COLO829 (cell line): Measurements from ENCODE around the gene ADM2.
A peak's percentile ranks its signal among the peaks of the same experiment; 100 is the strongest.
"Not testable (repeated sequence)": the region's sequence is repeated elsewhere in the genome, so short reads cannot be mapped to it uniquely, and the experiment has no call there.

ENCODE experiments used
- DNase-seq: peaks from one replicate; pipeline ENCODE4 v3.0.0; 2012; ENCODE audit warnings: low spot score

The ADM2 gene

GRCh38 chr22:50506611-50507420 lies 25.5 kb downstream of the ADM2 start:
- no peak for DNase-seq

- peak; percentile 94 for DNase-seq
Measured at GRCh38 chr22:50507421-50507990, 26.2 kb downstream of the ADM2 start, which contains the start of gene LMF2. LMF2 (minus strand) TSS chr22:50507702; CDS start chr22:50507675, 27 bp downstream.

- peak; percentile 100 for DNase-seq
Measured at GRCh38 chr22:50507991-50508884, 26.9 kb downstream of the ADM2 start, which contains the start of gene NCAPH2. NCAPH2 (plus strand) TSS chr22:50508224; CDS start chr22:50508338, 114 bp downstream.

DNA sequence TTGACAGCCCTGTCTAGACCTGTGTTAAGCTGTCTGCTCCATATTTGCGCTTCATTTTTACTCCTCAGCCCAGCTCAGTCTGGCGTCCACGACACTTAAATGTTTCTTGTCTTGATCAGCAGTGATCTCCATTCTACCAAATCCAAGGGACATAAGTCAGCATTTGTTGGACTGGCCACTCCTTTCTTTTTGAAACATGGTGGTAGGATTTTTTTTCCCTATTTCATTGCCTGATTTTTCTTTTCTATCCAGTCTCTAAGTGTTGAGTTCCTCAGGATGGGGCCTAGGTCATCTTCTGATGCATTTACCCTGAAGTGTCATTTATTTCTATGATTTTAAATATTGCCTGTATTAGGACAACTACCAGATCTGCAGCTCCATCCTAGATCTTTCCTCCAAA lies 27.6 kb downstream of the ADM2 start:
- no peak for DNase-seq

- DNase-seq, result no peak
Measured at GRCh38 chr22:50513175-50513574, 31.8 kb downstream of the ADM2 start.

- no peak for DNase-seq
Measured at GRCh38 chr22:50516068-50516467, 34.7 kb downstream of the ADM2 start.

DNA sequence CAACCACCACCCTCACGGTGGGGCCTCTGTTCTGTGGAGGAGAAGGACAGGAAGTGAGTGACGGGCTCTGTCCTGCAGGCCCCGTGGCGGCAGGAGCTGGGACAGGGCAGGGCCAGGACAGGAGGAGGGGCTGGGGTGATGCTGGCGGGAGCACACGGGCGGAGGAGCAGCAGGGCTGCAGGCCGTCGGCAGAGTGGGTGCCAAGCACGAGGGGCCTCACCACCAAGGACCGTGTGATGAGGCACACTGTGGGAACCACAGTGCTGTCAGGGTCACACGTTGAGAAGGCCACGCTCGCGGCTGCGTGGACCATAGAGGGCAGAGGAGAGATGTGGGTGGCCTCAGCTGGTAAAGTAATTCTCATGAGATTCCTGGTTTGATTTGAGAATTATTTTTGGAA lies 35.5 kb downstream of the ADM2 start:
- DNase-seq, result no peak

DNA sequence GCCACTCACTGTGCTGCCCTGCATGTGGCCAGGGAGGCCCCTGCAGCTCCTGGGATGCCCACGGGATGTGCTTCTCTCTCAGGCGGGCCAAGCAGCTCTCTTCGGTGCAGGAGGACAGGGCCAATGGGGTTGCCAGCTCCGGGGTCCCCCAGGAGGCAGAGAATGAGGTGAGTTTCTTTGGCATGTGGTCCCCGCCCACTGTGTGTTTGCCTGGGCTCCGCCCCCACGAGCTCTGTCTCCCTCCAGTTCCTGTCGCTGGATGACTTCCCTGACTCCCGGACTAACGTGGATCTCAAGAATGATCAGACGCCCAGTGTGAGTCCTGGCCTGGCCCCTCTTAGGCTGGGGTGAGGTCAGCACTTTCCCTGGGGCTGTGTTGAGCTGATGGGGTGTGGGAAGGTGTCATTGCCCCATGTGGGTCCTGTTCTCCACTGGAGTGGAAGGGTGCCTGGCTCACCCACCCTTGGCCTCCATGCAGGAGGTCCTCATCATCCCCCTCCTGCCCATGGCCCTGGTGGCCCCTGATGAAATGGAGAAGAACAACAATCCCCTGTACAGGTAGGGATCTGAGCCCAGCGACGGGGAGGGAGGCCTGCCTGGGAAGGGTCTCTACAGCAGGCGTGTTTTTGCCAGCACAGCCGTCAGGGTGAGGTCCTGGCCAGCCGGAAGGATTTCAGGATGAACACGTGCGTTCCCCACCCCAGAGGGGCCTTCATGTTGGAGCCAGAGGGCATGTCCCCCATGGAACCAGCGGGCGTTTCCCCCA lies 36.3 kb downstream of the ADM2 start:
- no peak for DNase-seq

DNA sequence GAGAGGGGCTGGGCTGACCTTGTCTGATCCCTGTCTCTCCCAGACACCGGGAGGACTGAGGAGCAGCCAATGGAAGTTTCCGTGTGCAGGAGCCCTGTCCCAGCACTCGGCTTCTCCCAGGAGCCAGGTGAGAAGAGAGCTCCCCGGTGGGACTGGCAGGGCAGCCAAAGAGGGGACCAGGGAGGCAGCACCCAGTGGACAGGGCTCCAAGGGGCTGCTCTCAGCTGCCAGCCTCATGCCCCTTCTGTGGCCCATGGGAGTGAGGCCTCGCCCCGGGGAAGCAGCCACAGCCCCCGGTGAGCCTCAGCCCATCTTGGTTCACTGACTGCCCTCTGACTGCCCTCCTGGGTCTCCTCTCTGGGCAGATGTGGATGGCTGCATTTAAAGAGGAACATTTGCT lies 37.3 kb downstream of the ADM2 start:
- no peak for DNase-seq

DNA sequence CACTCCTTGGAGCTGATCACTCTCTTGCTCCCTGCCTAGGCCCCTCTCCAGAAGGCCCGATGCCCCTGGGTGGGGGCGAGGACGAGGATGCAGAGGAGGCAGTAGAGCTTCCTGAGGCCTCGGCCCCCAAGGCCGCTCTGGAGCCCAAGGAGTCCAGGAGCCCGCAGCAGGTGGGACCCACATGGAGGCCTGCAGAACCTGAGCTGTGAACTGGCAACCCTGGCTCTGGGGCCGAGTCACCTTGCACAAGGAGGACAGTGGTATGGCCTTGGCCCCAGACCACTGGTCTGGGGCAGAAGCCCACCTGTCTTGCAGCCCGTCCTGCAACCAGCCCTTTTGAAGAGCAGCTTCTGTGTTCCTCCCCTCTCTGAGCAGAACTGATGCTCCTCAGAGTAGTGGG lies 37.8 kb downstream of the ADM2 start:
- no peak for DNase-seq

GRCh38 chr22:50520184-50520583 lies 38.8 kb downstream of the ADM2 start:
- DNase-seq, result not testable (repeated sequence)

DNA sequence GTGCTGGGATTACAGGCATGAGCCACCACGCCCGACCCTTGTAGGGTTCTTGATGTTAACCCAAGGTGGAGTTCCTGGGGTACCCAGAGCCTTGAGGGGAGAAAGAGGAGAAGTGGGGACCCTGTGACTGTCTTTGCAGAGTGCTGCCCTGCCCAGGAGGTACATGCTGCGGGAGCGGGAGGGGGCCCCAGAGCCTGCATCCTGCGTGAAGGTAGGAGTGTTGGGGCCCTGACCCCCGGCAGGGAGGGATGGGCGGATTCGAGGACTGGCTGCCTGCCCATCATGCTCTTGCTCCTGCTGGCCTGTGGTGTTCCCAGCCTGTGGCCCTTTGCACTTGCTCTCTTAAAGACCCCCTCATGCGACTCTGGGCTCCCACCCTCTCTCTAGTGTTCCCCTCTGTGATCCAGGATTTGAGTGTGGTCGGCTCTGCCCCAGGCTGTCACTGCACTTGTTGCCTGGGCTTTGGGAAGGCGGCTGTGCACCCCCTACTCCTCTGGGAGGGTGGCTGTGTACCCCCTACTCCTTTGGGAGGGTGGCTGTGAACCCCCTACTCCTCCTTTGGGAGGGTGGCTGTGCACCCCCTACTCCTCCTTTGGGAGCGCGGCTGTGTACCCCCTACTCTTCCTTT lies 39.6 kb downstream of the ADM2 start:
- no peak for DNase-seq

- DNase-seq, result no peak
Measured at GRCh38 chr22:50521710-50522109, 40.4 kb downstream of the ADM2 start.

GRCh38 chr22:50522208-50522805 lies 41.0 kb downstream of the ADM2 start:
- DNase-seq, result no peak

GRCh38 chr22:50522806-50523438 lies 41.6 kb downstream of the ADM2 start:
- DNase-seq, result no peak

- DNase-seq, result no peak
Measured at GRCh38 chr22:50523458-50523805, 42.1 kb downstream of the ADM2 start.

DNA sequence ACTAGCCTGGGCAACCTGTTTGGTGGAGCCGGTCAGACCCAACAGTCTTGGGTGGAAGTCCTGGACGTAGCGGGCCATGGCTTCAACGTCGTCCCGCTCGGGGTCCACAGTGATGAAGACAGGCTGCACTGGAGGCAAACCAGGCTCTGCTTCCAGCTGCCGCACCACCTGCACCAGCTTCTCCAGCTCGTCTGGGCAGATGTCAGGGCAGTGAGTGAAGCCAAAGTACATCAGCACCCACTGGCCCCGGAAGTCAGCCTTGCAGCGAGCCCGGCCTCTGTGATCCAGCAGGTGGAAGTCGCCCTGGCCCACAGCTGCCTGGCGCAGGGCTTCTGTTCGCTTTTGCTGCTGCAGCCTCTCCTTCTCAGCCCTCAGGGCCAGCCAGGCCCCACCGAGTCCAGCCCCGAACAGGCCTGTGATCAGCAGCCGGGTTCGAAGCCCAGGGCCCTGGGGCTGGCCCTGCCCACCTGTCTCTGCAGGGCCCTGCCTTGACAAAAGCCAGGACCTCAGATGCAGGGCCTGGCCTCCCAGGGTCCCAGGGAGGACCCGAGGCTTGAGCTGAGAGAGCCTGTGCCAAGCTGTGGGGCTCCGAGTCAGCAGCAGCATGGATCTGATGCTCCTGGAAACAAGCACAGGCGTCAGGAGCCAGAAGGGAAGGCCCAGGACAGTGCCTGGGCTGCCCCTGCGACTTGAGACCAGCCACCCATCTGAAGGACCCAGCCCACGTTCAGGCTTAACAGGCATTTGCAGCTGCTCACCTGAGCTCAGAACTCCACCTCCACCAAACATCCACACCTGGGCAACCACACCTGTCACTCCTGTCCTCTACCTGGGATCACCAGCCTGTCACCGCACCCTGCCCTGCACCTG lies 42.7 kb downstream of the ADM2 start:
- DNase-seq, result no peak

GRCh38 chr22:50524676-50525103 lies 43.3 kb downstream of the ADM2 start:
- no peak for DNase-seq

GRCh38 chr22:50525104-50525857 lies 43.9 kb downstream of the ADM2 start, which contains the start of gene SCO2:
SCO2 (minus strand) TSS chr22:50525598; CDS start chr22:50524411, 1,187 bp downstream.
- DNase-seq, result peak; percentile 100
